Ishikawa (cell line): ENCODE measurements around the gene NLGN1.

Experiments
- CEBPB ChIP-seq: IDR thresholded peaks from 2 replicates; pipeline ENCODE4 v1.6.1; 2012
- CREB1 ChIP-seq: IDR thresholded peaks from 2 replicates; pipeline ENCODE4 v1.6.1; 2012; ENCODE audit warnings: low read depth
- EGR1 ChIP-seq: IDR thresholded peaks from 2 replicates; pipeline ENCODE4 v1.6.1; 2012
- EP300 ChIP-seq: IDR thresholded peaks from 2 replicates; pipeline ENCODE4 v1.6.1; 2012; ENCODE audit warnings: borderline replicate concordance
- FOXM1 ChIP-seq: IDR thresholded peaks from 2 replicates; pipeline ENCODE4 v1.6.1; 2012; ENCODE audit warnings: low read depth, borderline replicate concordance
- NFIC ChIP-seq: IDR thresholded peaks from 2 replicates; pipeline ENCODE4 v1.6.1; 2012
- RAD21 ChIP-seq: IDR thresholded peaks from 2 replicates; pipeline ENCODE4 v1.6.1; 2012; ENCODE audit warnings: low read depth
- TAF1 ChIP-seq: IDR thresholded peaks from 2 replicates; pipeline ENCODE4 v1.6.1; 2012; ENCODE audit warnings: low read depth, mild to moderate bottlenecking
- TCF12 ChIP-seq: IDR thresholded peaks from 2 replicates; pipeline ENCODE4 v1.6.1; 2012; ENCODE audit warnings: low read depth
- TEAD4 ChIP-seq: IDR thresholded peaks from 2 replicates; pipeline ENCODE4 v1.6.1; 2012
- YY1 ChIP-seq: IDR thresholded peaks from 2 replicates; pipeline ENCODE4 v1.6.1; 2012; ENCODE audit warnings: low read depth
- ZBTB7A ChIP-seq: IDR thresholded peaks from 2 replicates; pipeline ENCODE4 v1.6.1; 2012; ENCODE audit warnings: low read depth
- TF ChIP-seq, protein P1 (sequence below): IDR thresholded peaks from 2 replicates; pipeline ENCODE4 v1.6.1; 2012
- TF ChIP-seq, protein P2 (sequence below): IDR thresholded peaks from 2 replicates; pipeline ENCODE4 v1.6.1; 2012; ENCODE audit warnings: low read depth, mild to moderate bottlenecking
- TF ChIP-seq, protein P3 (sequence below): IDR thresholded peaks from 2 replicates; pipeline ENCODE4 v1.6.1; 2012

The NLGN1 gene

DNA sequence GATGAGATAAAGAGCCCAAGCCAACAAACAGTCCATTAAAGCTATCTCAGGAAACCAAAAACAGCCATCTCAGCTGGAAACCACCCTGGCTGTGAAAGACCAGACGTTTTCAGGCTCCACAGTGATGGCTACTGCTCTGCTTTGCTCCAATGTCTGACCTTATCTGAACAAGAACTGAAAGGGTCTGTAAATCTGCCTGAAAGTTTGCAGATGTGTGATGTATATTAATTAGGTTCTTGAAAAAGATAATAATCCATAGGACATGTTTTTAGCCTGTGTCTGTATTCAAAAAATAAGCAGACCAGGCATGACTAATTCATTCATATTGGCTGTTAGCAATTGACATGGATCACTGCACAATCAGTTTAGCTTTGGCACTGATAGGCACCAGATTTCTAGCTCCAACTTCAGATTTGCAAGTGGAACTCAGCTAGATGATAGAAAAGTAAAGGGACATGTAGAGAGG lies 850.2 kb downstream of the NLGN1 start:
- TF ChIP-seq EP300 (no peak), TCF12 (no peak), CREB1 (no peak), RAD21 (no peak), TEAD4 (no peak)
- TF ChIP-seq, protein P1, sequence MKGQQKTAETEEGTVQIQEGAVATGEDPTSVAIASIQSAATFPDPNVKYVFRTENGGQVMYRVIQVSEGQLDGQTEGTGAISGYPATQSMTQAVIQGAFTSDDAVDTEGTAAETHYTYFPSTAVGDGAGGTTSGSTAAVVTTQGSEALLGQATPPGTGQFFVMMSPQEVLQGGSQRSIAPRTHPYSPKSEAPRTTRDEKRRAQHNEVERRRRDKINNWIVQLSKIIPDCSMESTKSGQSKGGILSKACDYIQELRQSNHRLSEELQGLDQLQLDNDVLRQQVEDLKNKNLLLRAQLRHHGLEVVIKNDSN: no peak
- TF ChIP-seq, protein P2, sequence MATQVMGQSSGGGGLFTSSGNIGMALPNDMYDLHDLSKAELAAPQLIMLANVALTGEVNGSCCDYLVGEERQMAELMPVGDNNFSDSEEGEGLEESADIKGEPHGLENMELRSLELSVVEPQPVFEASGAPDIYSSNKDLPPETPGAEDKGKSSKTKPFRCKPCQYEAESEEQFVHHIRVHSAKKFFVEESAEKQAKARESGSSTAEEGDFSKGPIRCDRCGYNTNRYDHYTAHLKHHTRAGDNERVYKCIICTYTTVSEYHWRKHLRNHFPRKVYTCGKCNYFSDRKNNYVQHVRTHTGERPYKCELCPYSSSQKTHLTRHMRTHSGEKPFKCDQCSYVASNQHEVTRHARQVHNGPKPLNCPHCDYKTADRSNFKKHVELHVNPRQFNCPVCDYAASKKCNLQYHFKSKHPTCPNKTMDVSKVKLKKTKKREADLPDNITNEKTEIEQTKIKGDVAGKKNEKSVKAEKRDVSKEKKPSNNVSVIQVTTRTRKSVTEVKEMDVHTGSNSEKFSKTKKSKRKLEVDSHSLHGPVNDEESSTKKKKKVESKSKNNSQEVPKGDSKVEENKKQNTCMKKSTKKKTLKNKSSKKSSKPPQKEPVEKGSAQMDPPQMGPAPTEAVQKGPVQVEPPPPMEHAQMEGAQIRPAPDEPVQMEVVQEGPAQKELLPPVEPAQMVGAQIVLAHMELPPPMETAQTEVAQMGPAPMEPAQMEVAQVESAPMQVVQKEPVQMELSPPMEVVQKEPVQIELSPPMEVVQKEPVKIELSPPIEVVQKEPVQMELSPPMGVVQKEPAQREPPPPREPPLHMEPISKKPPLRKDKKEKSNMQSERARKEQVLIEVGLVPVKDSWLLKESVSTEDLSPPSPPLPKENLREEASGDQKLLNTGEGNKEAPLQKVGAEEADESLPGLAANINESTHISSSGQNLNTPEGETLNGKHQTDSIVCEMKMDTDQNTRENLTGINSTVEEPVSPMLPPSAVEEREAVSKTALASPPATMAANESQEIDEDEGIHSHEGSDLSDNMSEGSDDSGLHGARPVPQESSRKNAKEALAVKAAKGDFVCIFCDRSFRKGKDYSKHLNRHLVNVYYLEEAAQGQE: no peak

DNA sequence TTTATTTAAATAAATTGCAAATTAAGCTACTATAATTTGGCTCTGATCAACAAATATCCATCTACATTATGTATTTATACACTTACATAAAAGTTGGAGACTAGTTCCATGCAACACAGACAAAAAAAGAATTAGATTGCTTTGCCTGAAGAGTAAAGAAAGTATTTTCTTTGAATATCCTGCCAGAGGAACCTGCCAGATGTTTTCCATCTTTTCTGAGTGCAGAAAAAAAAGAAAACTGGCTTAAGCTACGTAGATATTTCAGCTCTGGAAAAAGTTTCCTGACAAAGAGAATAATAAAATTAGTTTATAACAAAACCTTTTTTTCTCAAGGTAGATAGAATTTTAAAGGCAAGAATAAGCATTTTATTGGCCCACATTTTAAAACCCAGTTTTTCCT lies 854.1 kb downstream of the NLGN1 start:
- TF ChIP-seq EGR1 (no peak), TEAD4 (no peak), YY1 (no peak), FOXM1 (no peak), TAF1 (no peak), CEBPB (no peak), ZBTB7A (no peak), NFIC (no peak)
- TF ChIP-seq, protein P2: no peak
- TF ChIP-seq, protein P1: no peak

DNA sequence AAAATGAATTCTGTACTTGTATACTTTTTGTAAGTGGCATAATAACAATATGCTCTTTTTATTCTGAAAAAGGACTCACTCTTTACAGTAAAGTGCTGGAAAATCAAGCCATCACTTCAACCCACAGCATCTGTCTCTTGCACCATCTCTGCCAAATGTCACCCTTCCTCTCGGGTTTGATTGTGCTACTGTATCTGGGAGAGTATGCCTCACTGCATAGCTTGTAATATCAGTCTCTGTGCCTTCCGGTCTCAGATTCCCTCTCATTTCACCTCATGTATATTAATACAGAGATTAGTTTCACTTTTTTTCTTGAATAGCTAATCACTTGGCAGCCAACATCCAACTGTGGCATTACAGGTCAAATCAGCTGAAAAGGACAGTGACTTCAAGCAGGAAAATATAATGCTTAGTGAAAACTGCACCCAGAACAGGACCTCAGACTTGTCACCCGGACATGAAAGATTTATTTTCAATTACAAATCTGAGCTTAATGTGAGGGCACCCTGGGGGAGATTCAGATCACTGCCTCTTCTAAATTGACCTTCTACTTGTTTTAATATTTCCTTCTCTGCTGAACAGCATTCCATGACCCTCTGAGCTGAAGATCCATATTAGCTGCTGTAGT lies 855.8 kb downstream of the NLGN1 start:
- TF ChIP-seq, protein P3, sequence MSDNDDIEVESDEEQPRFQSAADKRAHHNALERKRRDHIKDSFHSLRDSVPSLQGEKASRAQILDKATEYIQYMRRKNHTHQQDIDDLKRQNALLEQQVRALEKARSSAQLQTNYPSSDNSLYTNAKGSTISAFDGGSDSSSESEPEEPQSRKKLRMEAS: no peak
- TF ChIP-seq FOXM1 (no peak), EGR1 (no peak), EP300 (no peak), TAF1 (no peak), TEAD4 (no peak), RAD21 (no peak), ZBTB7A (no peak), TCF12 (no peak)
- TF ChIP-seq, protein P2: no peak

DNA sequence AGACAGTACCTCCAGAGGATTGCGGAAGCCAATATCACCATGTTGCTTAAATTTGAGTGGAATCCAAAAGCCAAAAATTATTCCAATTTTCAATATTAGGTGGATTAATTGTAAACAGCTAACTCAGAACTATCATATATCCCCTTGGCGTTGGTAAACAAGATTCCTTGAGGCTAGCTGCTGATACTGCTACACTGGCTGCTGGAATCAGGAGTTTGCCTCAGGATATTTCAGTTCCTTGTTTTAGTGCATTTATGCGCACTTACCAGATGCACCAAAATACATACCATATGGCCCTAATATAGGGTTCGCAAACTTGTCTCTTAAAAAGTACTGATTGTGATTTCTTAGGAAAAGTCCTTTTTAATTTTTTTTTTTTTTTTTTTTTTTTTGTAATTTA lies 856.4 kb downstream of the NLGN1 start:
- TF ChIP-seq CEBPB: no peak

DNA sequence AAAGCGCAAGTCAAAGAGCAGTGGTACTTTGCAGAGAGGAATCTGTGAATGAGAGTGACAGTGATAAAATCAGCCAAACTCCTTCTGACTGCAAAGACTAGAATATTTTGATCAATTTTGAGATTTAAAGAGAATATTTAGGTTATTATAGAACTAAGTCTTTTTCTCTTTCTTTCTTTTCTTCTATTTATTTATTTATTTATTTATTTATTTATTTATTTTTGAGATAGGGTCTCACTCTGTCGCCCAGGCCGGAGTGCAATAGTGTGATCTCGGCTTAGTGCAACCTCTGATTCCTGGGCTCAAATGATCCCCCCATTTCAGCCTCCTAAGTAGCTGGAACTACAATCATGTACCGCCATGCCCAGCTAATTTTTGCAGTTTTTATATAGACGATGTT lies 857.9 kb downstream of the NLGN1 start:
- TF ChIP-seq EP300 (no peak), TAF1 (no peak), CEBPB (no peak), YY1 (no peak), TCF12 (no peak), CREB1 (no peak), EGR1 (no peak), NFIC (no peak), RAD21 (no peak), FOXM1 (no peak), ZBTB7A (no peak), TEAD4 (no peak)
- TF ChIP-seq, protein P1: no peak
- TF ChIP-seq, protein P2: no peak
- TF ChIP-seq, protein P3: no peak
